GM19328 (cell line): ENCODE results near the gene ABHD16A.
A peak's percentile ranks its signal among the peaks of the same experiment; 100 is the strongest.

Source experiments
- ATAC-seq: cut with Tn5 transposase; IDR thresholded peaks from one replicate; pipeline ENCODE4 v1.9.1; 2021; ENCODE audit warnings: mild to moderate bottlenecking, moderate library complexity; ENCODE audit not compliant: unreplicated experiment

Gene ABHD16A

DNA sequence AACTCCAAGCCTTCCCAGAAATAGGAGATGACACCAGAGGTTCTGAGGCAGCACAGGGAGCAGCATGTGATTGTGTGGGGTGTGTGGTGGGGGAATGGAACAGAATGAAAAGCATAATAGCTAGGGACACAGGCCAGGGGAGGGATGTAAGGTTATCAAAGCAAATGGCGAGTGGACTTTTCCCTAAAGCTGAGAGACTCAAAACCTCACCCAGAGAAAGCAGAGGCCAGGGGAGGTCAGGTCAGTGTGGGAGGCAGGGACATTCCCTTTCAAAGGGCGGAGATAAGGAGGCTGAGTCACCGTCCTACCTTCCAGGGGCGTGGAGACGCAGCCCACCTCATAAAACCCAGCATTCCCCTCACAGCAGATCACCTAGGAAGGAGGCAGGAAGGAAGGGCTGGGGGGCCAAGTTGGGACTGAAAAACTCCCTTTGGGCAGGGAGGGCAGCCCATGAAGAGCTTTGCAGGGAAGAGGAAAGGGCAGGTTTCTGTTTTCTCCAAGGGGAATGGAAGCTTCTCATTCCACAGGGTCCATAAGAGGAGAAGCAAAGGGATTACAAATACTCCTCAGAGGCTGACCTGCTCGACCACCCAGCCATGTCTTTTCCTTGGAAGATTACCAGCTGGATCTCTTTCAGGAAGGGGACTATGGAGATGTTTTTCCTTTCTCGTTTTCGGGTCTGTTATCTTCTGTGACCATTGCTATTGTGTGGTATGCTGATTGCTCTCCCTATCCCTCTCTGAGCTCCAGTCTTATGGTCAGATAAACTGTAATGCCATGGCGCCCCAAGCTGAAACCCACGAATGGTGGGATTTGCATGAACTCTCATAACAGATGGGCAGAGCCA is 12.7 kb downstream of the ABHD16A start:
- no peak for ATAC-seq

- ATAC-seq, result no peak
Observed at GRCh38 chr6:31689249-31690110, 13.6 kb downstream of the ABHD16A start.

DNA sequence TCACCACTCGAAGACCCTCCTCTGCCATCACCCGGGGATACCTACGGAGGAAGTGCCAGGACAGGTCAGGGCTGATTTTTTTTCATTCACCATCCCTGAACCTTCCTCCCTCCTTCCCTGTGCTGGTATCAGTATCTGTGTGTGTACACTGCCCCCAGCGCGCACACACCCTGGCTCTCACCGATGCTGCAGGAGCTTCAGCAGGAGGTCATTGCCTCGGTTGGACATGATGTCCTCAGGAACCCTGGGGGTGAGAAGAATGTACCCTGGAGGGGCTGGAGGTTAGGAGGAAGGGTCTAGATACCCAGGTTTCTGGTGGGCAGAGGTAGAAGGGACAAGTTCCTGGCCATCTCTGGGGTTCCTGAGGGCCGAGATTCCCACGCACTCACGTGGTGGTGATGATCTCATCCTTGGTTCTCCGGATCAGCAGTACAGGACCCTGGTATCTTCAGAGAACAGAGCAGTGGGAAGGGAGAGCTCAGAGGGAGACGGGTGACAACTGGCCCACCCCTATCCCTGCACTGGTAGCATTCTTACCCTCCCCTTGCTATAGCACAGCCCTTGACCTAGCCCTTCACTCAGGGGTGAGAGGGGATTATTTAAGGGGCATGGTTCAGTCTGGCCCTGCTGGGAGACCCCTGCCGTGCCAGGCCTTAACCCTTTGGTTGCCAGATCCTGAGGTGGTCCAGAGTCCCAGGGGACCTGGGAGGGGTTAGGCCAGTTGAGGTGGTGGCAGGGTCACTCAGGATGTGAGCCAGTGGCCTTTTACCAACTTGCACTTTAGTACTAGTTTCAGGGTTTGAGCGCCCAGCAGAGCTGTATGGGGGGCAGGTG is 15.0 kb downstream of the ABHD16A start:
- no peak for ATAC-seq

DNA sequence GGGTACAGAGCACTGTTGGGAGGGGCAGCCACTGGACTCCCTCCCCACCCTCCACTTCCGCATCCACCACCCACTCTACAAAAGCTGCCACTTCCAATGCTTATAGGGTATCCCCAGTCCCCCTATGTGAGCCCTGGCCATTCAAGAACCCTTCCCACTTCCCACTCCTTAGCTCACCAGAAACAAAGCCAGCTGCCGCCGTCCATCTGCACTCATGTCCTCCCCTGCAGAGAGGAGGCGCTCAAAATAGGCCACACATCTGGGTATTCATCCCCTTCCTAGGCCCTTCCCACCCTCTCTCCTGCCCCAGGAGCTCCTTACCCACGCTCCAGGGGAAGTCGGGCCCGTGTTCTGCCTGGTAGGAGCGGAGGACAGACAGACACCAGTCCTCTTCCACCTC is 15.8 kb downstream of the ABHD16A start:
- no peak for ATAC-seq

- ATAC-seq, result no peak
Observed at GRCh38 chr6:31686483-31686882, 16.6 kb downstream of the ABHD16A start.

DNA sequence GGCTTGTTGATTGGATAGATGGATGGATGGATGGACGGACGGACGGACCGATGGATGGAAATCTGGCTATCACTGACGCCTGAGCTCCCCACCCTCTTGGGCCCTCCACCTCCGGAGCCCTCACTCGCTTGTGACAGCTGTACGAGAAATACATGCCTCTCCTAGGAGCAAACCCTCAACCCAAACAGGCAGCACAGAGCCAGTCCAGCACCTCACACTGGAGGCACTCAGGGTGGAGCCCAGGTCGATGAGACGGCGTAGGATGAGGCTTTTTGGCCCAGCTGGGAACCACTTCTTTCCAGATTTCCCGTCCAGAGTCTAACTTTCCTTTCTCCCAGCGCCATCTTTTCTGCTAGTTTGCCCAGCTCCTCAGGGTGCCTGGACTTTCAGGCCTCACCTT is 19.5 kb downstream of the ABHD16A start:
- ATAC-seq, result no peak

DNA sequence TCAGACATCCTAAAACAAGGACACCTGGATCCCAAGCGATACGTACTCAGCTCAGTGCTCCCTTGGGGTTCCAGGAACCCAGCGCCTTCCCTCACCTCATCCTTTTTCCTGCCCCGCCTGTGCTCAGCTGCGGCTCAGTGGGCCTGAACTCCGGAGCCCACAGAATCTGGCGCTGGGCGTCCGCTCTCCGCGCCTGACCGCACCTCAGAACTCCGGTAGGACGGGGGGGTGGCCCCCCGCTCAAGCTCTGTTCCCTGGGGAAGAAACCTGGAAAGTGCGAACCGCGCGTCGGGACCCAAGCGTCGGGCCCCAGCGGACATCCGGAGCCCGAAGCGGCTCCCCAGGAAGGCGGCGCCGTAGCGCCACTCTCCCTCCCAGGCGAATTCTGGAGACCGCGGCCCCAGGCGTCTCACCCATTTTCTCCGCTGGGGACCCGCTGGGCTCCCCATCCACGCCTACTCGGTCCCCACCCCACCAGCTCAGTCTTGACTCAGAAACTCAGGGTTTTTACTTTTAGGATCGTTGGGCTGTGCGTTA is 21.9 kb downstream of the ABHD16A start:
- no peak for ATAC-seq

DNA sequence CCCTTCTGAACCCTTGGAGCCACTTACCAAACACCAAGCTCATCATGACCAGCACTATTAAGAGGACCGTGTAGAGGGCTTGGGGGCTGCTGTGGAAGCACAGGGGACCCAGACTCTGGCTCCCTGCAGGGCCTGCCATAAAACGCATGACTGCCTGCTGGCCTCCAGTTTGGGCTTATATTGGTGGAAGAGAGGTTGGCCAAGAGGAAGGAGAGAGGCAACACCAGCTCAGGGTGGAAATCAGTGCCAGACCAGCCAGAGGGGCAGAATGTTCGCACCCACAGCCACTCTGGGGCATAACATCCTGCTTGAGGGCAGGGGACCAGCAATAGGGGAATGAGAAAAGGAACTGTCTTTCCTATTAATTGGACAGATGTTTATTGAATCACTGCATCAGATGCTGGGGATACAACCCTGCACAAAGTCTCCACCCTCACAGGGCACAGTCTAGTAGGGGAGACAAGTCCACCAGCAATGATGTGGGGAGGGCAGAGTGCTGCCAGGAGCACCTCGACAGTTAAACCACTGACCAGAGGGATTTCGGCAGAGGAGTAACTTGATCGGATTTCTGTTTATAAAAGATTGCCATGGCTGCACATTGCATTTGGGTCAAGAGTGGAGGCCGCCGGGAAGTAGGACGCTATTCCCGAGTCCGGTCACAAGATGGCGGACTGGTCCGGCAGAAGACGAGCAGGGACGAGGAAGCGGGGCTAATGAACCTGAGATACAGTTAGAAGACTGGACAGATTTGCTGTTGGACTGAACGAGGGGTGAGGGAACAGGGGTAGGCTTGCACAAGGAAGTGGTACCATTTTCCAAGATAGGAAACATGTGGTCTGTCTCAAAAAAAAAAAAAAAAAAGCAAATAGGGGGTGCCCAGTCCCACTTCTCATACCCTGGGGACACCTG is 22.6 kb downstream of the ABHD16A start, which contains the start of gene LY6G5C:
Gene LY6G5C, minus strand, starts transcription at position 842 of the 909 bp plus-strand sequence. Its CDS starts 694 bp downstream, at position 148.
- ATAC-seq, result no peak

DNA sequence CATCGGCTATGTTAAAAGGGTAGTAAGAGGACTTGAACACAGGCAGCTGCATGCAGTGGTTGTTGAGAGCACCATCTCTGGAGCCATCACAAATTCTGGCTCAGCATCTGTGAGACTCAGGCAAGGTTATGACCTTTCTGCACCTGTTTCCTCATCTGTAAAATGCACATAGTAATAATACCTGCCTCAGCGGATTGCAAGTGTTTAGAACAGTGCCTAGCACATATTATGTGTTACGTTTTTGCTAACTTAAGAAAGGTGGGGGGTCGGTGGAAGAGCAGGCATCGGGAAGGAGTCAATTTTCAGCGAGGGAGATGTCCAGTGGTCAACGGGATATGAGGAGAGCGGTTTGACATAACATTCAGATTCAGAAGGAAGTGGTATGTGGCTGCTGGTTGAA is 25.2 kb downstream of the ABHD16A start:
- no peak for ATAC-seq

DNA sequence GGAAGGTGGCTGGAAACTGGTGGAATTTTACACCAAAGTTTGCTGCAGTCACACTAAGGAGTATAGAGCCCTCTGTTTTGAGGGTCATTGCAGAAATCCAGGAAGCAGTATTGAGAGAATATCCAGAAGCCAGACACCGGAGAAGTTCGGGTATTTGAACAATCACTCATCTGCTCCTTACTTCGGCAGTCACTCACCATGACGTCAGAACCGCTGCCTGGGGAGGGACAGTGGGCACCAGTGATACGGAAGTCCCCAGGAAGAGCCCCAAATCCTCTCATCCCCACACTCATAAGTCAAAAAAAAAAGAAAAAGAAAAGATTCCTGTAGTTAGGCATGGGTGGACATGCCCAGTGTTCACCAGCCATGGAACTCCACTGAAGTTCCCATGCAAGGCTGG is 26.2 kb downstream of the ABHD16A start:
- ATAC-seq, result no peak

- ATAC-seq, result no peak
Observed at GRCh38 chr6:31676322-31676903, 26.7 kb downstream of the ABHD16A start.

- ATAC-seq, result no peak
Observed at GRCh38 chr6:31669676-31670075, 33.4 kb downstream of the ABHD16A start, which contains the start of gene LY6G5B. Gene LY6G5B (plus strand): TSS chr6:31669976. CDS start chr6:31670951, 975 bp downstream.

DNA sequence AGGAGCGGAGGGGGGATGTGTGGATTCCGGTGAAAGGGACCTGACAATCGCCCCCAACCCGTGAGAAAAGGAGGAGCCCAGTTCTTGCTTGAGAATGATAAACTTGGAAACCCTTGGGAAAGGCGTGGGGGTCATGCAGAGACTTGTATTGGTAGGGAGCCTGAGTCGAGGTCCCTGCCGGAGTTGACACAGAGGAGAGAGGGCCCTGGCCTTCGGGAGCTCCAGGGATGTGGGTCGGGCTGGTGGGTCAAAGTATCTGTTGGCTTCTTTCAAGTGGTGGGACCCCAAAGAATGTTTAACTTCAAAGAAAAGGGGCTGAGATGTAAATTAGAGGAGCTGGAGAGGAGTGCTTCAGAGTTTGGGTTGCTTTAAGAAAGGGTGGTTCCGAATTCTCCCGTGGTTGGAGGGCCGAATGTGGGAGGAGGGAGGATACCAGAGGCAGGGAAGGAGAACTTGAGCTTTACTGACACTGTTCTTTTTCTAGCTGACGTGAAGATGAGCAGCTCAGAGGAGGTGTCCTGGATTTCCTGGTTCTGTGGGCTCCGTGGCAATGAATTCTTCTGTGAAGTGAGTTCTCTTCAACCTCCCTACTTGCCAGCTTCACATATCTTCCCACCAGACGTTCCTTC is 36.7 kb downstream of the ABHD16A start:
- no peak for ATAC-seq

DNA sequence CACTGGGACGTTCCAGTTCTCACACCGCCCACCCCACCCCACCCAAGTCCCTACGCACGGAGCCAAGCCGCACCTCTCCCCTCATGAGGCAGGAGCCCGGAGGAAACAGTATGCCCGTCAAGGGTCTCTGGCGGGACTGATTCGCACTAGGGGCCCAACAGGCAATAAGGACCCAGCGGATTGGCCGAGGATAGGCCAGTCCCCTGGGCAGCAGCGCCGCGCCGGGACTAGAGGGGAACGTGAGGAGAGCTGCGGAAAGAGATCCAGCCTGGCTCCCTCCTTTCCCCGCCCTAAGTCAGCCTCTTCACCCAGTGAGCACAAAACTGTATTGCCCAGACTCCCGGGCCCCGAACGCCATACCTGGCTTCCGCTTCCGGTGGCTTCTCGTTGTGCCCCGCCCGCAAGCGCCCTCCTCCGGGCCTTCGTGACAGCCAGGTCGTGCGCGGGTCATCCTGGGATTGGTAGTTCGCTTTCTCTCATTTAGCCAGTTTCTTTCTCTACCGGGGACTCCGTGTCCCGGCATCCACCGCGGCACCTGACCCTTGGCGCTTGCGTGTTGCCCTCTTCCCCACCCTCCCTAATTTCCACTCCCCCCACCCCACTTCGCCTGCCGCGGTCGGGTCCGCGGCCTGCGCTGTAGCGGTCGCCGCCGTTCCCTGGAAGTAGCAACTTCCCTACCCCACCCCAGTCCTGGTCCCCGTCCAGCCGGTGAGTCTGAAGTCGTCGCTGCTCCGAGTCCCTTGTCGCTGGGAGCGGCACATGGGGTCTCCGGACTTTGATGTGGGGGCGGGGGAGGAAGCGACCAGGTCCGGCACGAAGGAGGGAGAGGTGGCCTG is 37.4 kb downstream of the ABHD16A start, which contains the start of gene CSNK2B:
Gene CSNK2B, plus strand, starts transcription at position 580 of the 836 bp plus-strand sequence. CDS start 752 bp downstream, outside the sequence.
- peak; percentile 79 for ATAC-seq

GRCh38 chr6:31664790-31665500 is 38.2 kb downstream of the ABHD16A start, which contains the start of gene GPANK1:
Gene GPANK1 (minus strand): TSS chr6:31664997. CDS start chr6:31664478, 519 bp downstream.
- ATAC-seq, result peak; percentile 28

GRCh38 chr6:31663961-31664789 is 38.9 kb downstream of the ABHD16A start:
- ATAC-seq, result no peak
